GM12891 (cell line): Measurements from ENCODE around the gene CPNE7.

Experiments
- POLR2AphosphoS5 ChIP-seq: IDR thresholded peaks from 2 replicates; pipeline ENCODE4 v1.6.1; 2011; ENCODE audit warnings: low read depth, low read length, control low read depth
- SPI1 ChIP-seq: IDR thresholded peaks from 2 replicates; pipeline ENCODE4 v1.6.1; 2011; ENCODE audit warnings: low read depth, low read length, control low read depth

DNA sequence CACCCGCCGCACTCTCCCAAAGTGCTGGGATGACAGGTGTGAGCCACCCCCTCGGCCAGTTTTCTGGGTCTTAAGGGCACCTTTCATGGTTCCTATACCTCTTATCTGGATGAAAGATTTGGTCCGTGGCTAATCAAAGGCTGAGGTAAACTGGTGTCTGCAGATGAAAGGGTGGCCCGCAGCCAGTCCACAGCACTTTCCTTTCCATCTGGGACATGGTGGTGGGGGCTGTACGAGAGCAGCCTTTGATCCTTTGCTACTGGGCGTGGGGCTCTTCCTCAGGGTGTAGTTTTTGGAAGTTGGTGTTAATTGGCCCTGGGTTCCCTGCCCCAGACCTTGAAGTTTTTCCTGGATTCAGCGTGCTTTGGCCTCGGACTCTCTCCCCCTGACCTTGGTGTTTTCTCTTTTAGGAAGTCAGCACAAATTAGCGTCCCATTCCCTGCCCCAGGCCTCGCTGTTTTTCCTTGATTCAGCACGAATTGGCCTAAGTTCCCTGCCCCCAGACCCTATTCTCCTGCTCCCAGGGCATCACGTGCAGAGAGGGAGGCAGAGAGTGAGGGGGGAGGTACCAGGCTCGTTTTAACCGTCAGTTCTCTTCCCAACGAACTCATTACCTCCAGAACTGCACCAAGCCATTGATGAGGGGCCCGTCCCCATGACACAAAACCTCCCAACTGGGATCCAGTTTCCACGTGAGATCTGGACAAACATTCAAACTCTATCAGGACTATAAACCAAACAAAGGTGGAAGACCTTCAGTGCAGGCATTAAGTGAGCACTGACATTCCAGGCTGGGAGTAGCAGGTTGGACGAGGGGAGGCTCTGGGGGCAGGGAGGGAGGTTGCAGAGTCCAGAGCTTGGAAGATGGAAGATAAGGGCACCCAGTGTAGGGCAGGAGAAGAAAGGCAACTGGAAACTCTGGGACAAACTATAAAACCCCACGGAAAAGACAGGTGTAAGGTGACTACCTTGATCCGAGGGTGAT, 49.5 kb downstream of the CPNE7 start:
- TF ChIP-seq POLR2AphosphoS5, result no peak
- no peak for TF ChIP-seq SPI1
